Epidermal melanocyte (primary cell): ENCODE measurements around the gene RPTOR.
"Not testable (repeated sequence)": the region's sequence is repeated elsewhere in the genome, so short reads cannot be mapped to it uniquely, and the experiment has no call there.

Source experiments
- DNase-seq: peaks from one replicate; pipeline ENCODE4 v3.0.0; 2011; ENCODE audit warnings: low spot score; ENCODE audit not compliant: insufficient read length

The RPTOR gene

GRCh38 chr17:80545499-80545826 is 825 bp downstream of the RPTOR start:
- no peak for DNase-seq

GRCh38 chr17:80546267-80546666 is 1.6 kb downstream of the RPTOR start:
- no peak for DNase-seq

GRCh38 chr17:80552523-80552922 is 7.9 kb downstream of the RPTOR start:
- no peak for DNase-seq

GRCh38 chr17:80555266-80555665 is 10.6 kb downstream of the RPTOR start:
- DNase-seq, result no peak

GRCh38 chr17:80558046-80558445 is 13.4 kb downstream of the RPTOR start:
- DNase-seq, result no peak

GRCh38 chr17:80559825-80560251 is 15.2 kb downstream of the RPTOR start:
- no peak for DNase-seq

- no peak for DNase-seq
Measured at GRCh38 chr17:80561541-80562114, 17.0 kb downstream of the RPTOR start.

GRCh38 chr17:80564545-80564944 is 19.9 kb downstream of the RPTOR start:
- no peak for DNase-seq

- DNase-seq, result no peak
Measured at GRCh38 chr17:80565343-80566053, 20.9 kb downstream of the RPTOR start.

- no peak for DNase-seq
Measured at GRCh38 chr17:80566054-80566400, 21.4 kb downstream of the RPTOR start.

- DNase-seq, result no peak
Measured at GRCh38 chr17:80568246-80568645, 23.6 kb downstream of the RPTOR start.

GRCh38 chr17:80569924-80570323 is 25.3 kb downstream of the RPTOR start:
- no peak for DNase-seq

- DNase-seq, result no peak
Measured at GRCh38 chr17:80573701-80574100, 29.1 kb downstream of the RPTOR start.

- DNase-seq, result no peak
Measured at GRCh38 chr17:80574496-80574895, 29.9 kb downstream of the RPTOR start.

- DNase-seq, result peak; percentile 61
Measured at GRCh38 chr17:80575057-80575875, 30.6 kb downstream of the RPTOR start.

- DNase-seq, result no peak
Measured at GRCh38 chr17:80577876-80578570, 33.4 kb downstream of the RPTOR start.

- not testable (repeated sequence) for DNase-seq
Measured at GRCh38 chr17:80578668-80579388, 34.2 kb downstream of the RPTOR start.

GRCh38 chr17:80582165-80582564 is 37.5 kb downstream of the RPTOR start:
- no peak for DNase-seq

GRCh38 chr17:80584176-80584905 is 39.7 kb downstream of the RPTOR start:
- DNase-seq, result no peak
